GM21529 (cell line): ENCODE data around the gene GGCX.

Experiments
- ATAC-seq: cut with Tn5 transposase; IDR thresholded peaks from one replicate; pipeline ENCODE4 v1.9.1; 2021; ENCODE audit not compliant: unreplicated experiment

The GGCX gene

DNA sequence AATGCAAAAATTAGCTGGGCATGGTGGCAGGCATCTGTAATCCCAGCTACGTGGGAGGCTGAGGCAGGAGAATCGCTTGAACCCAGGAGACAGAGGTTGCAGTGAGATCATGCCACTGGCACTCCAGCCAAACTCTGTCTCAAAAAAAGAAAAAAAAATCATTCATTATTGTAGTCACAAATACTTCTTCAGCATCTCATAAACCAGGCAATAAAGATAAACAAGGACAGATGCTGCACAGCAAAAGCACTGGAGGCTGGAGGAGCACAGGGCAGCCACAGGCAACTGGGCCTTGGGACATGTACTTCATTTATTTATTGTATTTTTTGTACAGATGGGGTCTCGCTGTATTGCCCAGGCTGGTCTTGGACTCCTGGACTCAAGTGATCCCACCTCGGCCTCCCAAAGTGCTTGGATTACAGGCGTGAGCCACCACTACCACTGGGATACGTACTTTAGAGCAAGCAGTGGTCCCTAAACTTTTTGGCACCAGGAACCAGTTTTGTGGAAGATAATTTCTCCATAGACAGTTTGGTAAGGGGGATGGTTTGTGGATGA is 39.1 kb downstream of the GGCX start:
- ATAC-seq: no peak

DNA sequence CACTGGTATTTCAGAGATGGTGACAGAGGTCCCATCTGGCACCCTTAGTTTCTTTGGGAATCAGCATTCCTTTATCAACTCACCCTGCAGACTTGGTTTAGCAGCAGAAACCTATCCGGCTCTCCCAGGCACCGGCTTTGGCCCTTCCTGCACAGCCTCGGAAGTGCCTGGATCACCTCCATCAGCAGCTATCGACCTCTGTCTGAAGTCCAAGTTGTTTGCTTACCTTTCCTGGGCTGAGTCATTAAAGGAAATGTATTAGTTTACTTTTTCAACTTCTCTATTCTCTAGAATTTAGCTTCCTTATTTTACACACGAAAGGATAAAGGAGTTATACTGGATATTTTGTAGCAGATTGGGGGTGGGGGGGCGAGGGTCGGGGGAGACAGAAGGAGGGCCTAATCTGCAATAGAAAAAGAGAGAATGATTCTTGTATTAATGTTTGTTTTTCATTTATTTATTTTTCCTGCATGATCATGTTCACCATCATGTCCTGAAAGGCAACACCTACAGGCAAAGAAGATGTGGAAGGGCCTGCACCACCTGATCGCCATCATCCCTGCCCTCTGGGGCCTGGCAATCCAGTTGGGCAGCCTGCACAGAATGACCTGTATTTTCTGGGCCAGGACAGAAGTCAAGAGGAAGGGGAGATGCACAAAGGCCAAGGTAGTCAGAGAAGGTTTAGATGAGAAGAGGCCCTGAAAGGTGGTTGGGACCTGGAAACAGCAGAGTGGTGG is 44.5 kb downstream of the GGCX start:
- no peak for ATAC-seq

DNA sequence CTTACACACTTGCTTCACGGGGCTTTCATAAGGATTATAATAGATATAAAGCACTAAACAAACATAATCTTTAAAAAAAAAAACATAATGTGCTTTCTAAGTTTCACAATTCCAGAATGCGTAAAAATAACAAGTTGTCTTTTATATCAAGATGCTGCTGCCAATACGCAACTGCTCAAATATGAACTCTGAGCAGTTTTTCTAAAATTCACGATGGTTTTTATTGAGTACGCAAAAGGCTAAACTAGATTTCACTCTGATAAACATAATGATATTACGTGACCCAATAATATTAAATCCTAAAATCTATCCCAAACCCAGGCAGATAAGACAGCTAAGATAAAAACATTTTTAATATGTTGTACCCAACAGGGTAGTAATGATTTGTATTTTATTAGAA is 47.0 kb downstream of the GGCX start:
- no peak for ATAC-seq

DNA sequence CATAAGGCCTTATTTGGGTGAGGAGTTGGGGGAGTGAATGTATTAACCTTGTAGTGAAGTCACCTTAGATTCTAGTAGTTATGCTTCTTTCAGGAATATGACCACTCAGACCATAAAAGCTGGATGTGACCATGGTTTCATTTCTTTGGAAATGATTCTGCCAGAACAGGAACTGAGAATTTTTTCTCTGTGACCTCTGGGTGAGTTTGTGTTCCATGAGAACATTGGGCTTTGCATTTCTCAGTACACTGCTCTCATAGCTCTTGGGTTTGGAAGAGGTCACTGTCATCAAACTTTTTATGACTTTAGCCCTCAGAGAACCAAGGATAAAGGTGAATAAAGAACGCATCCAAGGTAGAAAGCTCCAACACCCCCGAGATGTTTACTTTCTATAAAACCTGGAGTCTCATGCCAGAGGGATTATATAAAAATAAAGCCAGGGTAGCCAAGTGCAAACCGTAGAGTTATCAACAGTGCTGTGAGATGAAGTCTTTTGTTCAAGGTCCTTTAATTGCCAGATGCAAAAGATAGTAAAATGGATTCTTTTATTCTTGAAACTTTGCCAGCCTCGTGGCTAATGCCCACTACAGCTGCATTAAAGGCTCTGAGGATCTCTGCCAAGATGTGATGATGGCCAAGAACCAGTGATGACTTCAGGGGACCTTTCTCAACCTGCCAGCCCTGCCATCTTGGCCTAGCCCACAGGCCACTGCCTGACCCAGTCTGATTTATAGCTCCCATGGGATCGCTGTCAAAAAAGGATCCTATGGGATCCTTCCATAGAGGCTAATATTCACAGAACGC is 50.1 kb downstream of the GGCX start:
- ATAC-seq: no peak

DNA sequence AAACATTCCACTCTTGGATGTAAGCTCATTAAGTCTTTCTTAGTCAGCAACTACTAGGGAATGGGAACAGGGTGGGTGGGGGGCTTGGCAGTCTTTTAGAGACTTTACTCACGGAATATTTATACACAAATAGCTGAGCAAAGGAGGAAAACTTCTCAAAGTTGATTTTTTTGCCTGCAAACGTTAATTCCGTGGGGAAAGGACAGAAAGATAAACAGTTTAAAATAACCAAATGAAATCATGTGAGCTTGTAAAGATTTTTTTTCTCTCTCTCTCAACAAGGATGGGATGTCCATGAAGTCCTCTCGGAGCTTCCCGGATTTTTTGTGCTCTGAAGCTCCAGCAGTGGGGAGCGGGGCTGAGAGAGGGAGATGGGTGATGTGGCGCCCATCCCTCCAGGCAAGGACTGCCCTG is 54.5 kb downstream of the GGCX start:
- no peak for ATAC-seq

DNA sequence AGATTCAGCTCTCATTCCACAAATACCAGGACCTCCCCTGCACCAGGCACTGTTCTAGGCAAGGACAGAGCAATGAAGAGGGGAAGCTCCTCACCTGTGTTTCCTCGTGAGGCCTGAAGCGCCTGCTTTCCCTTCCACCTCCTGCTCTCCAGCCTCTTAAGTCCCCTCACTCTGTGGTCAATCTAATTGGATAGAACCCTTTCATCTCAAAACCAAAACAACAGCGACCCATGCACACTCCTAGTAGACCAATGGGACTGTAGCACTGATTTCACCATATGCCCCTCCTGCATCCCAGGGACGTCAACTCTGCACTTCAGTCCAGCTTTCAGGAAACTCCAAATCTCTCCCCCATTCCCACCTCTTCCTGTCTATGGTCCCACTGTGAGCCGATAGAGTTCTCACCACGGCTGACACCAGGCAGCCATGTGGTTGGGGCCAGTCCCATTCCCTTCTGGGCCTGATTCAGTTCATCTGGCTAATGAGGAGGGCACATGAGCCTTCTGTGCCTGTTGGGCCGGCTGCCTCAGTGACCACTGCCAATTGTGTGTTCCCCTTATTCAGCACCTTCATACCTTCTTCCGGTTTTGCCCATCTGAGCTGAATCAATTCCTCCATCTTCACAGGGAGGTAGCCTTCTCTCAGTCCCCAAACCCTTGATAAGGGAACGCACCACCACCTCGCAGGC is 55.6 kb downstream of the GGCX start:
- ATAC-seq: no peak

DNA sequence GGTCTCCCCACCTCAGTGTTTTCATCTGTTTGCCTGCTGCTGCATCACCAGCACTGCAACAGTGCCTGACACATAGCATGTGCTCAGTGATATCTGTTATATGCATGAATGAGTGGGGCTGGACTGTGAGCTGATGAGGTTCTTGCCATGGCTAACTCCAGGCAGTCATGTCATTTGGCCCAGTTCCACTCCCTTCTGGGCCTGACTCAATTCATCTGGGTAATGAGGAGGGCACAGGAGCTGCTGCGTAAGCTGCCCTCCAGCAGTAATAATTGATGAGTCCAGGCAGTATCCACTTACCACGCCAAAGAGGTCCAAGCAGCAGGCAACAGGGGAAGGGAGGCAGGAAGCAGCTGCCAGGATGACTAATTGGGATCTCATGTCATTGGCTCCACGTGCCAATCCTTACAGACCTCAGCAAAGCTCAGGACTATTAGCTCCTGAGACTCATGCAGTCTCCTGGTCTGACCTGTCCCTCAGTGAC is 56.5 kb downstream of the GGCX start:
- no peak for ATAC-seq

DNA sequence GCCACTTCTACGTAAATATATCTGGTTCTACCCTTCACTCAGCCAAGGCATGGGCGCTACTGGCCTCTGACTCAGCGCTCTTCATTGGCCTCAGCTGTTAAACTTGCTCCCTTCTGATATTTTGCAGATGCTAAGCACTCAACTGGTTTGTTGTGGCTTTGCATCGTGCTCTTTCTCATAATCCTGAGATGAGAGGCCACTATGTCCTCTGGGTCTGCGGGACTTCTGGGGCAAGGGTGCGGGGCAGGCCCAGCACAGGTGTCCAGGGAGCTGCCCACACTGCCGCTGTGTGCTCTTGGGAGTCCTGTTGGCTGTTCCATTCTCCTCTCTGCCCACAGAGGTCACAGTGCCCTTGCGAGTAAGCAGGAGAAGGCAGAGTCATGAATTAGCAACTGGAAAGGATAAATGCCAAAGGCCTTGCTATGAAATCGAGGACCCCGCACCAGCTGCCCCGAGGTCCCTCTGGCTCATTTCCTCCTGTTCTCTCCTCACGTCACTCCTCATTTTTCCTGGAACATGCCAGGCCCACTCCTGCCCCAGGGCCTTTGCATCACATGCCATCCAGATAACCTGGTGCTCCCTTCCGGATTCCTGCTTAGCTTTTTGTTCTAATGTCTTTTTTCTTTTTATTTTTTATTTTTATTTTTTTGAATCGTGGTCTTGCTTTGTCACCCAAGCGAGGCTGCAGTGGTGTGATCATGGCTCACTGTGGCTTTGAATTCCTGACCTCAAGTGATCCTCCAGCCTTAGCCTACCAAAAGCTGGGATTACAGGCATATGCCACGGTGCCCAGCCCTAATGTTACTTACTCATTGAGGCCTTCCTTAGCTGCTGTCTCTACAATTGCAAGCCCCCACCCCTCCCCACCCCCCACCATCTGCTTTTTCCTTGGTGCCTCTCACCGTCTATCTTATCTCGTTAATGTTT is 57.2 kb downstream of the GGCX start:
- no peak for ATAC-seq

DNA sequence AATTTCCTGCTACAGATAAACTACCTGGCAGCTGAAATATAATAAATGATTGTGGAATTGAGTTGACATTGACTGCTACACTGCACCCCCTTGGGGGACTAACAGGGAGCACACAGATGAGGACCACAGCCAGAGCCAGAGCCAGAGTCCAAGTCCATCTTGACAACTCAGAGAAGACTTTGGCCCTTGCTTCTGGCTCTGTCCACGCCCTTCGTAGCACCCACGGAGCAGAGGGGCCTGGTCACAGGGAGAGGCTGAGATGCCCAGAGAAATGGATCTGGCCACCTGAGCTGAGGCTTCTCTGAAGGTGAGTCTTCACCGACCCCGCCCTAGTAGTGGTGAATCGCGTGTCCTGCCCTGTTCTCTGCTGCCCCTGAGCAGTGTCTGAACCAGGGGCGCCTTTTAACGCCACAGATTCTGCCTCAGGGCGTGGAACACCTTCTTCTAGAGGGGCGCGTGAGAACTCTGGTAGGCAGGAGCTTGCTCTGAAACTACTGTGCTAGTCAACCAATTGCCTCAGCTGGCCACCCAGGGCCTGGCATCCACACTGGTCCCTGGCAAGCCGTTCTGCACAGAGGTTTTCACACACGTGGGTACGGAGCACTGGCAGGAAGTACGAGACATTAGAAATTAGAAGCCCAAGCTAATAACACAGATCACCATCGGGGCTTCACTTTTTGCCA is 58.0 kb downstream of the GGCX start:
- ATAC-seq: no peak

DNA sequence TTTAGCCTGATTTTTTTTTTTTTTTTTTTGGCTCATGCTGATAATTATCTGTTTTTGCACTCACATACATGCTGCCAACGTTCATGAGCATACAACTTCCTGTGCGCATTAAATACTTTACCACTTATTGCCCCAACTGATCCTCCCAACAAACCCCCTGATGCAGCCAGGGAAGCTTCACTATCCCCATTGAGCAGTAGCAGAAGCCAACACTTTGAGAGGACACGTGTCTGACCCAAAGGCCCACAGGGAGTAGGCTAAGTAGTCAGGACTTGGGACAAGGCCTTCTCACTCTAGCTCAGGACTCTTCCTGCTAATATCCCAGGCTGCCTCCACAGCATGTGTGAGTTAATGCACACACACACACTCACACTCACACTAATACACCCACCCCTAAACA is 58.6 kb downstream of the GGCX start:
- ATAC-seq: no peak

DNA sequence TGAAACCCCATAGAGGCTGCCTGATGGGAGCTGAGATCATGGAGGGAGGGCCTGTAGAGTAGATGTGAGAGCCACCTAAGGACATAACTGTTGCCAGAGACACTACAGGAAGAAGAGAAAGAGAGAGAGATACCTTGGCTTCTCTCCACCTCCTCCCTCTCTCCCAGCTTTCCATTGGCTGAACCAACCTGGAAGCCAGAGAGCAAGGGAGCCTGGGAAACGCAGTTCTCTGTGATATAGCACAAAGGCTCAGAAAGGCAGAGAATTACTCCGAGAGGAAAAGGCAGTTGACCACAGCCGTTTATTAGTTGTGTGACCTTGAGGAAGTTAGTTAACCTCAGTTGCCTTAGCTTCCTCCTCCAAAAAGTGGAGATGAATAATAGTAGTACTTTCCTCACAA is 60.0 kb downstream of the GGCX start:
- ATAC-seq: no peak

DNA sequence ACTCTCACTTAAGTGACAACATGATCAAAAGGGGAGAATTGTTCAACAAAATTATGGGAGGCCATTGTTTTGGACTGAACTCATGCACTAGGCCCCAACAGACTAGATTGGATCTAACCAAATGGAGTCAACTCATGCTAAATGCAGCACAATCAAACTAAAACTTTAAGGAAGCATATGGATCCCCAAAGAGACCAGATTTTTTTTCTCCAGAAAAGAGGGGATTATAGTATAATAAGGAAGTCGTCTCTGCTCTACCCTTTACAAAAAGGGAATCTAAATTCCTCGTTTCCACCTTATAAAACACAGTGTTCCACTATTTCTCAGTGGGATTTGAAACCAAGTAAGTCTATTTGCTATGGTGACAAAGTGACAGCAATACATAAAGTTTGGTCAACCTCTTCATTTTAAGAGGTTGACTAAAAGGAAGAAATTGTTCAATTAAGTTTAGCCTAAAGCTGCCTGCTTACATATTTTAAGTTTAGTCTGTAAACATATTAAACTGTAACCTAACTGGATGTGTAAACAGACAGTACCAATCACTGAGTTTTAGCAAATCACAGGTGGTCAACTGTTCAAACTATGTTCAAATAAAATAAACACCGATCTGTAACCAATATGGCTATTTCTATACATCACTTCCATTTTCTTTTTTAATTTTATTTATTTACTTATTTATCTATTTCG is 63.2 kb downstream of the GGCX start:
- no peak for ATAC-seq

DNA sequence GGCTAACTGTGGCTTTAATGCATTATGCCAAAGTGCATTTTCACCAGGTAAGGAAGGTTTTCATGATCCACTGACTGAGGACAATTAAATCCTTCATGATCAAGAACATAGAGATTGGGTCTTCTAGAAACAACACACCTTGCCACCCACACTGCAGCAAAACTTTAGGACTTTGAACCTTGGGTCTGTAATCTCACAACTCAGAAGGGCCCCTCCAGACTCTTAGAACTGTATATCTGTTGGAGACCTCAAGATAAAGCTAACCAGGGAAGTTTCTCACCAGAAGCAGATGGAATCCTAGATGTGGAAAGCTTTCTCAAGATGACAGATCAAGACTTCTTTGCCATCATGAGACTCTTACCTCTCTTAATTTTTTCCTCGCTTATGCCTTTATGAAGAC is 64.9 kb downstream of the GGCX start:
- ATAC-seq: no peak
